NCI-H510A treated with DMSO at 0.1 percent for 48 hours (cell line): ENCODE results near the gene TMEM178B.
"Not testable (repeated sequence)": the region's sequence is repeated elsewhere in the genome, so short reads cannot be mapped to it uniquely, and the experiment has no call there.

Experiments used
- DNase-seq: peaks from one replicate; lab custom pipeline; 2025; lab: John Stamatoyannopoulos, UW

Gene TMEM178B

GRCh38 chr7:141073641-141074161 lies at the start of gene TMEM178B:
Gene TMEM178B, plus strand, starts transcription at chr7:141074064.
- no peak for DNase-seq

GRCh38 chr7:141024668-141025067 lies 49.2 kb upstream of the TMEM178B start:
- DNase-seq, result no peak

GRCh38 chr7:141027043-141027442 lies 46.8 kb upstream of the TMEM178B start:
- DNase-seq, result no peak

GRCh38 chr7:141028767-141029166 lies 45.1 kb upstream of the TMEM178B start:
- DNase-seq, result no peak

GRCh38 chr7:141032539-141033323 lies 41.1 kb upstream of the TMEM178B start:
- not testable (repeated sequence) for DNase-seq

- DNase-seq, result not testable (repeated sequence)
Observed at GRCh38 chr7:141038100-141038499, 35.8 kb upstream of the TMEM178B start.

- no peak for DNase-seq
Observed at GRCh38 chr7:141039376-141039775, 34.5 kb upstream of the TMEM178B start.

- no peak for DNase-seq
Observed at GRCh38 chr7:141042222-141043193, 31.4 kb upstream of the TMEM178B start.

GRCh38 chr7:141043616-141044015 lies 30.2 kb upstream of the TMEM178B start:
- no peak for DNase-seq

GRCh38 chr7:141045126-141045841 lies 28.6 kb upstream of the TMEM178B start:
- DNase-seq, result no peak

GRCh38 chr7:141045842-141046620 lies 27.8 kb upstream of the TMEM178B start:
- no peak for DNase-seq

- DNase-seq, result peak; percentile 27
Observed at GRCh38 chr7:141053626-141054025, 20.2 kb upstream of the TMEM178B start.

- DNase-seq, result no peak
Observed at GRCh38 chr7:141055146-141055545, 18.7 kb upstream of the TMEM178B start.

- no peak for DNase-seq
Observed at GRCh38 chr7:141057788-141058187, 16.1 kb upstream of the TMEM178B start.

GRCh38 chr7:141067856-141068255 lies 6.0 kb upstream of the TMEM178B start:
- DNase-seq, result not testable (repeated sequence)

- peak; percentile 46 for DNase-seq
Observed at GRCh38 chr7:141071260-141071854, 2.5 kb upstream of the TMEM178B start.

- peak; percentile 57 for DNase-seq
Observed at GRCh38 chr7:141071855-141072547, 1.9 kb upstream of the TMEM178B start.

- no peak for DNase-seq
Observed at GRCh38 chr7:141072548-141073172, 1.2 kb upstream of the TMEM178B start.

- DNase-seq, result no peak
Observed at GRCh38 chr7:141073173-141073640, 657 bp upstream of the TMEM178B start.
